GM19438 (cell line): Measurements from ENCODE around the gene NEIL1.
"Not testable (repeated sequence)": the region's sequence is repeated elsewhere in the genome, so short reads cannot be mapped to it uniquely, and the experiment has no call there.

Experiments used
- ATAC-seq: cut with Tn5 transposase; IDR thresholded peaks from one replicate; pipeline ENCODE4 v1.9.1; 2021; ENCODE audit warnings: low read depth; ENCODE audit not compliant: unreplicated experiment

The NEIL1 gene

GRCh38 chr15:75369897-75370581 lies 23.2 kb downstream of the NEIL1 start:
- no peak for ATAC-seq

- ATAC-seq: no peak
Measured at GRCh38 chr15:75371486-75371885, 24.6 kb downstream of the NEIL1 start.

- ATAC-seq: no peak
Measured at GRCh38 chr15:75371901-75372688, 25.3 kb downstream of the NEIL1 start.

- ATAC-seq: no peak
Measured at GRCh38 chr15:75380773-75381172, 33.9 kb downstream of the NEIL1 start.

- ATAC-seq: not testable (repeated sequence)
Measured at GRCh38 chr15:75383986-75384385, 37.1 kb downstream of the NEIL1 start.

- ATAC-seq: no peak
Measured at GRCh38 chr15:75389791-75390382, 43.0 kb downstream of the NEIL1 start.

GRCh38 chr15:75397494-75397893 lies 50.7 kb downstream of the NEIL1 start:
- ATAC-seq: no peak

- ATAC-seq: no peak
Measured at GRCh38 chr15:75403892-75404291, 57.1 kb downstream of the NEIL1 start.
